Gastrocnemius medialis (tissue), 4 donors: ENCODE results near the gene ERC2. TPM values are rescaled to one million over a fixed set of nuclear protein-coding genes. Genes with fewer than 3 reads are reported as not detected.

Source experiments
- ATAC-seq, 2 donors: fragments of 150-250 bp; one replicate each; pipeline ENCODE4 v1.9.1; 2016
- DNase-seq, 2 donors: peaks; one replicate each; pipeline ENCODE4 v3.0.0-alpha.2; 2019
- H3K27ac ChIP-seq, 4 donors: fragments of 200-600 bp; sonication (generic); 1 replicate in 1 of 4; 2 replicates in 3 of 4; pipeline ENCODE4 v1.5.1; 2016 to 2018; ENCODE audit warnings: mild to moderate bottlenecking in 2 of 4, moderate library complexity in 1 of 4
- H3K27me3 ChIP-seq, 3 donors: fragments of 200-600 bp; sonication (generic) in 2 of 3; 1 replicate in 1 of 3; 2 replicates in 2 of 3; pipeline versions ENCODE4 v1.5.1 to v1.6.0; 2016 to 2019; ENCODE audit warnings: mild to moderate bottlenecking in 1 of 3, moderate library complexity in 1 of 3
- H3K36me3 ChIP-seq, 2 donors: fragments of 200-600 bp; sonication (generic) in 1 of 2; one replicate each; pipeline ENCODE4 v1.5.1; 2017 to 2018
- H3K4me1 ChIP-seq, 2 donors: fragments of 200-600 bp; sonication (generic) in 1 of 2; one replicate each; pipeline ENCODE4 v1.5.1; 2016 to 2017; ENCODE audit warnings: mild to moderate bottlenecking in 2 of 2
- H3K4me3 ChIP-seq, 4 donors: fragments of 200-600 bp; sonication (generic) in 3 of 4; 1 replicate in 1 of 4; 2 replicates in 3 of 4; pipeline ENCODE4 v1.5.1; 2016 to 2019; ENCODE audit warnings: mild to moderate bottlenecking in 2 of 4
- H3K9me3 ChIP-seq, 3 donors: fragments of 200-600 bp; sonication (generic) in 2 of 3; 1 replicate in 1 of 3; 2 replicates in 2 of 3; pipeline ENCODE4 v1.5.1; 2016 to 2019
- CTCF ChIP-seq, 5 experiments: fragments of 450-650 bp in 3 of 5; fragments of 200-600 bp in 2 of 5; sonication (generic) in 2 of 5; IDR thresholded peaks in 4 of 5; conservative IDR thresholded peaks in 1 of 5; 1 replicate in 4 of 5; 2 replicates in 1 of 5; pipeline ENCODE4 v1.5.1; 2016 to 2019; ENCODE audit warnings: antibody characterized with exemption in 5 of 5, mild to moderate bottlenecking in 3 of 5, moderate library complexity in 3 of 5
- POLR2A ChIP-seq, 2 donors: fragments of 450-650 bp; IDR thresholded peaks; one replicate each; pipeline ENCODE4 v1.6.1; 2017; ENCODE audit warnings: antibody characterized with exemption in 2 of 2, mild to moderate bottlenecking in 2 of 2, moderate library complexity in 2 of 2
- in situ Hi-C, 4 donors: fragments of 200-750 bp; cut with MboI; loops; one replicate each; pipeline versions ENCODE4 v1.15.0 to v1.8.0; 2017; ENCODE audit warnings: low sequenced_read_pairs in 4 of 4
- intact Hi-C: fragments of 100-400 bp; cut with DNase I; formaldehyde crosslinking; loops from one replicate; pipeline ENCODE4 v1.15.1; 2023; ENCODE audit warnings: low total_unique reads
- total RNA-seq, 4 donors: library from RNA; depleted of rRNA; stranded (reverse); fragments of >200 nt; gene quantifications; one replicate each; pipeline versions ENCODE4 v1.1.0 to v1.2.3, GENCODE V29; 2016

The ERC2 gene
- total RNA-seq, 4 donors from 2014 or later, result not detected

GRCh38 chr3:55752911-55753310 lies 715.4 kb downstream of the ERC2 start:
- TF ChIP-seq CTCF (IDR thresholded peaks at IDR 0.05 in 4 of 5, conservative IDR thresholded peaks at IDR 0.05 in 1 of 5) (no peak), POLR2A (IDR thresholded peaks at IDR 0.05) (no peak)
- H3K27me3 ChIP-seq, result no peaks in the 10 kb centered on the region
- intact Hi-C loops, result no loop called here
- H3K27ac ChIP-seq, result no peak overlapping the region
- no peaks in the 10 kb centered on the region for H3K36me3 ChIP-seq
- DNase-seq (no peak), ATAC-seq (no peak)
- no peaks in the 10 kb centered on the region for H3K4me1 ChIP-seq
- H3K9me3 ChIP-seq, result no peaks in the 10 kb centered on the region
- in situ Hi-C loops, result no loop called here
- H3K4me3 ChIP-seq, result no peak overlapping the region

- Histone ChIP-seq H3K27me3 (no peaks in the 10 kb centered on the region), H3K36me3 (no peaks in the 10 kb centered on the region), H3K4me1 (no peaks in the 10 kb centered on the region), H3K4me3 (no peak overlapping the region), H3K27ac (no peak overlapping the region), H3K9me3 (no peaks in the 10 kb centered on the region)
- DNase-seq, result no peak
- TF ChIP-seq CTCF (IDR thresholded peaks at IDR 0.05 in 4 of 5, conservative IDR thresholded peaks at IDR 0.05 in 1 of 5) (no peak), POLR2A (IDR thresholded peaks at IDR 0.05) (no peak)
- intact Hi-C loops (no loop called here), in situ Hi-C loops (no loop called here)
- ATAC-seq, result no peak
Measured at GRCh38 chr3:55751730-55752129, 716.5 kb downstream of the ERC2 start.

- in situ Hi-C loops (no loop called here), intact Hi-C loops (no loop called here)
- H3K4me1 ChIP-seq, result no peaks in the 10 kb centered on the region
- H3K36me3 ChIP-seq, result no peaks in the 10 kb centered on the region
- TF ChIP-seq POLR2A (IDR thresholded peaks at IDR 0.05) (no peak), CTCF (IDR thresholded peaks at IDR 0.05 in 4 of 5, conservative IDR thresholded peaks at IDR 0.05 in 1 of 5) (no peak)
- no peak overlapping the region for H3K27ac ChIP-seq
- no peaks in the 10 kb centered on the region for H3K9me3 ChIP-seq
- H3K4me3 ChIP-seq, result no peak overlapping the region
- ATAC-seq (no peak), DNase-seq (no peak)
- no peaks in the 10 kb centered on the region for H3K27me3 ChIP-seq
Measured at GRCh38 chr3:55750525-55750924, 717.7 kb downstream of the ERC2 start.

GRCh38 chr3:55749036-55749435 lies 719.2 kb downstream of the ERC2 start:
- Histone ChIP-seq H3K27me3 (no peaks in the 10 kb centered on the region), H3K4me1 (no peaks in the 10 kb centered on the region), H3K9me3 (no peaks in the 10 kb centered on the region), H3K36me3 (no peaks in the 10 kb centered on the region), H3K4me3 (no peak overlapping the region), H3K27ac (no peak overlapping the region)
- ATAC-seq, result no peak
- in situ Hi-C loops, result loop anchor here in 3 of 4 donors (10.0 to 25.0 kb wide), 2 partner anchors 262 to 264 kb away; partner anchors contain the start of gene WNT5A (in 3 of the 3)
- TF ChIP-seq POLR2A (IDR thresholded peaks at IDR 0.05) (no peak), CTCF (IDR thresholded peaks at IDR 0.05 in 4 of 5, conservative IDR thresholded peaks at IDR 0.05 in 1 of 5) (no peak)
- intact Hi-C loops, result no loop called here
- no peak for DNase-seq

GRCh38 chr3:55746808-55747413 lies 721.4 kb downstream of the ERC2 start:
- in situ Hi-C loops, result loop anchor here in 3 of 4 donors (10.0 to 25.0 kb wide), 2 partner anchors 260 to 262 kb away; partner anchors contain the start of gene WNT5A (in 3 of the 3)
- H3K4me1 ChIP-seq, result no peaks in the 10 kb centered on the region
- no peaks in the 10 kb centered on the region for H3K9me3 ChIP-seq
- TF ChIP-seq CTCF (IDR thresholded peaks at IDR 0.05 in 4 of 5, conservative IDR thresholded peaks at IDR 0.05 in 1 of 5), result no peak
- TF ChIP-seq POLR2A (IDR thresholded peaks at IDR 0.05), result no peak
- no peak for DNase-seq
- no peak for ATAC-seq
- no peak overlapping the region for H3K4me3 ChIP-seq
- no peak overlapping the region for H3K27ac ChIP-seq
- intact Hi-C loops, result loop anchor here (2.0 kb wide), 1 partner anchor 262 kb away; no protein-coding TSS in a partner anchor
- H3K36me3 ChIP-seq, result no peaks in the 10 kb centered on the region
- H3K27me3 ChIP-seq, result no peaks in the 10 kb centered on the region
